ENCODE measurements around the gene FBP2.
"Not testable (repeated sequence)": the region's sequence is repeated elsewhere in the genome, so short reads cannot be mapped to it uniquely, and the experiment has no call there.

FBP2 gene

DNA sequence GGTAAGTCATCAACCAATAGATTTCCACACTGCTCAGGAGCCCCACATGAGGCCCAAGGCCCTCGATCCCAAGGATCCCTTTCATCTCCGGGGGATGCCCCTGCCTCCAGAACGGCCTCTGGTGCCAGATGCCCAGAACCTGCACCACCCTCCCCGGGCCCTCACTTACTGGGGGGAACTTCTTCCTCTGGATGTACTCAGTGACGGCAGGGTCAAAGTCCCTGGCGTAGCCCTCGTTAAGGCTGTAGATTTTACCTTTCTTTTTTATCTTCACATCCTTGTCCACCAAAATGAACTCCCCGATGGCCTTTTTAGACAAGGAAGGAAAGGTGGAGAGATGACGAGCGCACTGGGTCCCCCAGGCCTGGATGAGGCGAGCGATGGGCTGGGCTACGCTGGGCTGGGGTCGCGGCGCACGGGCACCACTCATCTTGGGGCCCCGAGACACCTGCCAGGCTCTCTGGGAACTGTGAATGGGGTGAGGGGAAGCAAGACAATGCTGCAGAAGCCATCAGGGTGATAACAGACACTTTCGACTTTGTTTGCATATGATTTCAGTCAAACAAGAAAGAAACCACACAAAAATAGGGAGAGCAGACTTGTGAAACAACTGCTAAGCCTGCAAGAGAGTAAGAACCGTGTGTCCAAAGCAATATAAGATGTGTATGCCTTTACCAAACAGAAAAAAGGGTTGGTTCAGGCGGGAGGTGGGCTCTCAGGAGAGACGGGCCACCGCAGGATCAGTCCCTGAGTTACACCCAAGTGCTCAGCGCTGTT, 13.2 kb upstream of the FBP2 start:
- DNase-seq (ENCODE audit: low read depth in 1 of 2, low spot score in 1 of 2), result no peak

DNA sequence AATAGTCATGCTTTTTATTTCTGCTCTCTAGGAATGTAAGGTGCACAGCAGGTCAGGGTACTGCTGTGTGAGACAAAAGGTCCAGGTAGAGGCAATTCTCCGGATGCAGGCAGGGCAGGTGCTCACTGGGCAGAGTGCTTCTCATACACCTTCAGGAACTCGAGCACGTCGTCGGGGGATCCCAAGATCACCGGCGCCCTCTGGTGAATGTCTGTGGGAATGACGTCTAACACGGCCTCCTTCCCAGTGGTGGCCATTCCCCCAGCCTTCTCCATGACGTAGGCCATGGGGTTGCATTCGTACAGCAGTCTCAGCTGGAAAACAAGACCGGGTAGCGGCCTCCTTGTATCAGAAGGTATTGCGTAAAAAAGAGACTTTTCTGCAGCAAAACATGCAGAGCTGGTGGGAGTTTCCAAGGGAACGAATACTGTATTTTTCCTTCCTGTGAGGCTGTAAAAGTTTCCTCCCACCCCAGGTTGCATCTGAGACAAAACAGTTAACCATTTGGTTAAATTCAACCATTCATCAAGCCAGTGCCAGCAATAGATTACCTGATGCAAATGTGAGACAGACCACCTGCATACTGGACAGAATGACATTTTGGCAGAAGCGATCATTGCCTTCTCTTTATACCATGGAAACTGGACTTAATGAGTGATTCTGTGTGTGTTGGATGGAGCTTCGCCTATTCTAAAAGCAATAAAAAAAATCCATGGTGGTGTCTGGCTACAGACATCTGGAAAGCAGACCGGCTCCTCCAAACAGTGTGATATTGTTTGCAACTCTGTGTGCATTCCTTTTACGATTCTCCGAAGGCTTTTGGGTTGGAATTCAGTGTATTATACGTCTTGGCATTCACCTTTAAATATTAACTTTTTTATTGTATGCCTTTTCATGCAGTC, 9.9 kb upstream of the FBP2 start:
- DNase-seq (ENCODE audit: low read depth in 1 of 2, low spot score in 1 of 2), result peak; percentile 47 to 58

GRCh38 chr9:94602666-94603065, 9.0 kb upstream of the FBP2 start:
- no peak for DNase-seq (ENCODE audit: low read depth in 1 of 2, low spot score in 1 of 2)

DNA sequence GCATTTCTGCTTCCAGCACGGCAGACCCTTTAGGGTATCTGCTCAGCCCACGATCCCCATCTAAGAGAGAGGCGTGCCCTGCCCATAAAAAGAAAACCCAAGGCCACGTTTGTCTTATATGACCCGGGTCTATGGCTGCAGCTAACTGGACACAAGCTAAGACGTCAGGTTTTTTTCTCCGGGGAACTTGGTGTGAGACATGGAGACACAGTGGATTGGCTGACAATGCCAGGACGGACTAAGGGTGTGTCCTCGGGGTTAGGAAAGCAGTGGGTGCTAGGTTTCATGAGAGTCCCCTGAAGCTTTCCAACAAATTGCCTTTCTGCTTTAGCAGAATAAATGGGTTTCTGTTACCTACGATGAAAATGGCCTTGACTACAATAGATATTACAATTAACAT, 7.1 kb upstream of the FBP2 start:
- DNase-seq (ENCODE audit: low read depth in 1 of 2, low spot score in 1 of 2), result no peak

DNA sequence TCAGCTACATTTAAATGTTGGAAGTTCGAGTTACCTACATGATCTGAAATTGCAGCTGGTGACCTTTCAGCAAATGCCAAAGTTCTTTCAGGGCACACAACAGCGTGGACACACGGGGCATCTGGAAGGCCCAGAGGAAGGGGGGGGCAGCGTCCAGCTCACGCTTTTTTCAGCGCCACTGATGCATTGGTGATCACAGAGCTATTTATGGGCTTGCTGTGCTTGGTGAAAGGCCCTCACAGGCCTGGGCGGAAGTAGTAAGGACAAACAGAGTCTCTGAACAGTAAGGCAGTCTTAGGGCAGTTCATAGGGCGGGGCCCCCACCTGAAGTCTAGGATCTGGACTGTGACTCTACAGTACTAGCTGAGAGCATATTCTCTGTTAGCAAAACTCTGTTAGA, 6.6 kb upstream of the FBP2 start:
- no peak for DNase-seq (ENCODE audit: low read depth in 1 of 2, low spot score in 1 of 2)

DNA sequence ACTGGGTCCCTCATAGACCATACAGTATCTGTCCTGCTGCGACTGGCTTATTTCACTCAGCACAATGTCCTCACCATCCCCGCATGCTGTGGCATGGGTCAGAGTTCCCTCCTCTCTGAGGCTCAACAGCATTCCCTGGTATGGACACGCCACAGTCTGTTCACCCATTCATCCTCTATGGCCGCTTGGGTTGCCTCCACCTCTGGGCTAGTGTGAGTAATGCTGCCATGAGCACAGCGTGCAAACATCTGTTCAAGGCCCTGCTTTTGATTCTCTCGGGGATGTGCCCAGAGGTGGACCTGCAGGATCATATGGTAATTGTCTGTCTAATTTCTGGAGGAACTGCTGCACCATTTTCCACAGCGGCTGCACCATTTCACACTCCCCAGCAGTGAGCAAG, 5.5 kb upstream of the FBP2 start:
- no peak for DNase-seq (ENCODE audit: low read depth in 1 of 2, low spot score in 1 of 2)

DNA sequence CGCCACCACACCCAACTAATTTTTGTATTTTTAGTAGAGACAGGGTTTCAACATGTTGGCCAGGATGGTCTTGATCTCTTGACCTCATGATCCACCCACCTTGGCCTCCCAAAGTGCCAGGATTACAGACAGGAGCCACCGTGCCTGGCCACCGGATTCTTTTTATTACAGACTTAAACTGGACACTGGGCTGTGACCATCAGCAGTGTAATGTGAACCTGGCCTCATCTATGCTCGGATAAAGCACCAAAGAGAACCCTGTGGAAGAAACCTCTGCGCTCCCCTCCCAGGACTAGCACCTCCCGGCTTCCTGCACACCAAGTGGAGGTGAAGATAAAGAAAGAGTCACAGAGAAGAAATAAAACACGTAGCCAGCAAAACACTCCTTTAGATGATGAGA, 941 bp downstream of the FBP2 start:
- DNase-seq (ENCODE audit: low read depth in 1 of 2, low spot score in 1 of 2), result not testable (repeated sequence)

- no peak for DNase-seq (ENCODE audit: low read depth in 1 of 2, low spot score in 1 of 2)
Observed at GRCh38 chr9:94591876-94592275, 1.7 kb downstream of the FBP2 start.

DNA sequence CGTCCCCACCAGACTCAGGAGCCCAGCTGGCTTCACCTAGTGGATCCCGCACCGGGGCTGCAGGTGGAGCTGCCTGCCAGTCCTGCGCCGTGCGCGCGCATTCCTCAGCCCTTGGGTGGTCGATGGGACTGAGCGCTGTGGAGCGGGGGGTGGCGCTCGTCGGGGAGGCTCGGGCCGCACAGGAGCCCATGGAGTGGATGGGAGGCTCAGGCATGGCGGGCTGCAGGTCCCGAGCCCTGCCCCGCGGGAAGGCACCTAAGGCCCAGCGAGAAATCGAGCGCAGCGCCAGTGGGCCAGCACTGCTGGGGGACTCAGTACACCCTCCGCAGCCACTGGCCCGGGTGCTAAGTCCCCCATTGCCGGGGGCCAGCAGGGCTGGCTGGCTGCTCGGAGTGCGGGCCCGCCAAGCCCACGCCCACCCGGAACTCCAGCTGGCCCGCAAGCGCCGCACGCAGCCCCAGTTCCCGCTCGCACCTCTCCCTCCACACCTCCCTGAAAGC, 2.5 kb downstream of the FBP2 start:
- not testable (repeated sequence) for DNase-seq (ENCODE audit: low read depth in 1 of 2, low spot score in 1 of 2)

DNA sequence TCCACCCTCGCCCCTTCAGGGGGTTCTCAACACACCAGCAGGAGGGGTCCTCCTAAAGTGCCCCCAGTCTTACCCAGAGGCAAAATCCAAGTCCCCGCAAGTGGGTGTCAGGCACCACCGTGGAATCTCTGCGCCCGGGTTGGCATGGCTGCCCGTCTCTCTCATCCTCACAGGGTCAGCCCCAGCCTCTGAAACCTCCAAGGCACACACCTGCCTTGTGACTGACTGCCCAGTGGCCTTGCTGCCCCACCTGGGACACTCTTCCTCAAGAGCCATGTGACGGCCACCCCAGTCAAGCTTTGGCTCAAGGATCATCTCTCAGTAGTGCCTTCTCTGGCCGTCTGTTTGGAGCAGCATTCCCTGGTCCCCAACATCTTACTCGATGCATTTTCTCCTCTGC, 4.9 kb downstream of the FBP2 start:
- DNase-seq (ENCODE audit: low read depth in 1 of 2, low spot score in 1 of 2), result no peak

DNA sequence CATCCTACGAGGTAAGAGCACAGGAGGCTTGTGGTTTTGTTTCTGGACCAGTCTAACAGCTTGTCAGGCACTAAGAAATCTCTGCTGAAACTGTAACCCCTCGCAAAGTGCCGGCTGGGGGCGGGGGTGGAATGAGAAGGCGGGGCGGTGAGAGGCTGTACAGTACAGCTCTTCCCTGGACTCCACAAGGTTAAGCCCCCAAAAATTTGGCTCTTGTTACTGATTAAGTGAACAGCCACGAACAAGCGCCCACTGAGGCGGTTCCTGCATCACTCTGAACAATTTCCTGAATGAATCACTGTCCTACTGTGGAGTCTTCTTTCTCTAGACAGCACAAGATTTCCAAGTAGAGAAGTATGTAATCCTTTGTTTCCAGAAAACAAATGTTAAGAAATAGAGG, 6.8 kb downstream of the FBP2 start:
- no peak for DNase-seq (ENCODE audit: low read depth in 1 of 2, low spot score in 1 of 2)

DNA sequence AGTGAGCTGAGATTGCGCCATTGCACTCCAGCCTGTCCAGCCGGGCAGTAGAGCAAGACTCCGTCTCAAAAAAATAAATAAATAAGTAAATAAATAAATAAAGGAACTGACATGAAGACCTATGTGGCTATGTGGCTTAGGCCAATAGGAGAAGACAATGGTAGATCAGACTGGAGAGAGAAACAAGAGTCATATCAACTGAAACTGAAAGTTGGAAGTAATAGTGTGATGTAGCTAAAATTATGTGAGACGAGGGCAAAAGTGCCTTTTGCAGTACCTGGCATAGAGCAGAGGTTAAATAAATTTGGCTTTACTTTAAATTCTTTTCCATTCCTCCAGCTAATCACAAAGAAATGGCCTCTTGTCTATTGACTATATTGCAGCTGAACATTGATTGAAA, 7.3 kb downstream of the FBP2 start:
- DNase-seq (ENCODE audit: low read depth in 1 of 2, low spot score in 1 of 2), result no peak

- DNase-seq (ENCODE audit: low read depth in 1 of 2, low spot score in 1 of 2), result no peak
Observed at GRCh38 chr9:94584555-94584954, 9.1 kb downstream of the FBP2 start.

GRCh38 chr9:94581728-94582127, 11.9 kb downstream of the FBP2 start:
- no peak for DNase-seq (ENCODE audit: low read depth in 1 of 2, low spot score in 1 of 2)

GRCh38 chr9:94577571-94577970, 16.1 kb downstream of the FBP2 start:
- no peak for DNase-seq (ENCODE audit: low read depth in 1 of 2, low spot score in 1 of 2)

GRCh38 chr9:94577036-94577435, 16.6 kb downstream of the FBP2 start:
- DNase-seq (ENCODE audit: low read depth in 1 of 2, low spot score in 1 of 2), result no peak

- DNase-seq (ENCODE audit: low read depth in 1 of 2, low spot score in 1 of 2), result no peak
Observed at GRCh38 chr9:94576131-94576530, 17.5 kb downstream of the FBP2 start.

GRCh38 chr9:94568972-94569712, 24.5 kb downstream of the FBP2 start:
- DNase-seq (ENCODE audit: low read depth in 1 of 2, low spot score in 1 of 2), result no peak

DNA sequence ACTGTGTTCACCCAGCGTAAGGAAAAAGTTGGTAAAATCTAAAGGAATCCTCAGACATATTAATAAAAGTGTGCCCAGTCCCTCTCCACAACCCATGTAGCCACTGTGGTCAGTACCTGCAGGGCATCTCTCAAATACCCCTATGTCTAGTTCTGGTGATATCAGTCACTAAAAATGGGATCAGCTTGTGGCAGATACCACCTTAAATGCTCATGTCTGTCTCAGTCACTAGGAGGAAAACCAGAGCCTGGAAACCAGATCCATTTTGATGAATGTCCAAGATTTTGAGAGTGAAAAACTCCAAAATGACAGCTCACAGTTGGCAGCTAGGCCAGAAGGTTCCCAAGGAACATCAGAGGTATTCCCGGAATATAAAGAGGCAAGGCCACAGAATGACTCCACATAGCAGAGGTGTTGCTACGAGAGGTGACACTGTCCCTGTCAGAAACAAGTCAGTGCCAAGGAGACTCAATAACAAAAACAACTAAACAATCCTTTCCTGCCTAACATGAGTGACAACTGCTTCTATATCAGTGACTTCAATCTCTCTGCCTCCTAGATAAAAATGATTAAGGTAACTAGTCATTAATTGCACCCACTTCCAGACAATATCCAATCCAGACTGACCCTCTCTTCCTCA, 25.3 kb downstream of the FBP2 start:
- no peak for DNase-seq (ENCODE audit: low read depth in 1 of 2, low spot score in 1 of 2)

DNA sequence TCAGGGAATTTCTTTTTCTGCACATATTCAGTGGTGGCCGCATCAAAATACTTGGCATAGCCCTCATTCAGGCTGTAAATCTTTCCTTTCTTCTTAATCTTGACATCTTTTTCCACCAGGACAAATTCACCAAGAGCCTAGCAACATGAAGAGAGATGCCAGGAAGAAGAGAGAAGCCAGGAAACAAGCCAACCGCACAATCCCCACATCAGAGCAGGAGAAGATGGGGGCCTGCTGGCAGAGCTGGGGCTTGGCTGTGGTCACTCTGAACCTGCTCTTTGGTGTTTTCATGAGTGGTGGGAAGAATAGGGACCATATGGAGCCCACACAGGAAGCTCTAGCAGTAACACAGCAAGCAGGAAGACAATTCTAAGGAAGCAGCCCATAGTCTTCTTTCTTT, 26.4 kb downstream of the FBP2 start:
- DNase-seq (ENCODE audit: low read depth in 1 of 2, low spot score in 1 of 2), result no peak

DNA sequence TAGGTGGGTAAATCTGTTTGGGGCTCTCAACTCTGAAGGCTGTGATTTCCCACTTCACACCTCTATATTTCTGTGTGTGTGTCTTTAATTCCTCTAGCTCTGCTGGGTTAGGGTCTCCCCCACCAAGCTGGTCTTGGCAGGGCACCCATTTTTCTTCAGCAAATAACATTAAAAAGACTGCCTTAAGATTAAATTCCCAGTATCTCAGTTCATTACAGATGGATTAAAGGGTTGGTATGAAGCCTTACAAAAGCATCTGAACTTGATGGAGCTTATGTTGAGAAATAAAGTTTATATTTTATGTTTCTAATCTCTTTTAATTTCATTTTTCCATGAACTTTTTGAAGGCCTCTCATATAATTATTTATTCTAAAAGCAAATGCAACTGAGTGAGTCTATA, 27.1 kb downstream of the FBP2 start:
- no peak for DNase-seq (ENCODE audit: low read depth in 1 of 2, low spot score in 1 of 2)
